Neural progenitor cell (in vitro differentiated cells): Measurements from ENCODE around the gene SELENOO. TPM values are rescaled to one million over a fixed set of nuclear protein-coding genes. Genes with fewer than 3 reads are reported as not detected.

Experiments used
- DNase-seq: peaks from one replicate; pipeline ENCODE4 v3.0.0-alpha.2; 2016; ENCODE audit warnings: low spot score
- H2AFZ ChIP-seq: fragments of 200-600 bp; sonication (generic); replicated peaks from 2 replicates; pipeline ENCODE4 v1.6.1; 2016; ENCODE audit warnings: antibody characterized with exemption
- H3F3A ChIP-seq: fragments of 200-600 bp; sonication (generic); 2 replicates; pipeline ENCODE4 v1.6.1; 2016; ENCODE audit warnings: antibody characterized with exemption, low read depth
- H3K27ac ChIP-seq: fragments of 200-600 bp; sonication (generic); 2 replicates; pipeline ENCODE4 v1.5.1; 2016; ENCODE audit warnings: mild to moderate bottlenecking
- H3K27me3 ChIP-seq: fragments of 200-600 bp; sonication (generic); 2 replicates; pipeline ENCODE4 v1.6.1; 2016; ENCODE audit warnings: mild to moderate bottlenecking, moderate library complexity
- H3K36me3 ChIP-seq: fragments of 200-600 bp; sonication (generic); 2 replicates; pipeline ENCODE4 v1.5.1; 2016
- H3K4me1 ChIP-seq: fragments of 200-600 bp; sonication (generic); 2 replicates; pipeline ENCODE4 v1.6.1; 2016; ENCODE audit warnings: mixed run types
- H3K4me2 ChIP-seq: fragments of 200-600 bp; sonication (generic); 2 replicates; pipeline ENCODE4 v1.6.1; 2016
- H3K4me3 ChIP-seq: fragments of 200-600 bp; sonication (generic); 2 replicates; pipeline ENCODE4 v1.5.1; 2016
- H3K79me2 ChIP-seq: fragments of 200-600 bp; sonication (generic); 2 replicates; pipeline ENCODE4 v1.6.1; 2016; ENCODE audit warnings: low read depth
- H3K9ac ChIP-seq: fragments of 200-600 bp; sonication (generic); 2 replicates; pipeline ENCODE4 v1.6.1; 2016
- H3K9me3 ChIP-seq: fragments of 200-600 bp; sonication (generic); 2 replicates; pipeline ENCODE4 v1.5.1; 2016; ENCODE audit warnings: low read depth
- H4K20me1 ChIP-seq: fragments of 200-600 bp; sonication (generic); 2 replicates; pipeline ENCODE4 v1.6.1; 2016; ENCODE audit warnings: low read depth
- H3K27ac Mint-ChIP-seq: 3 replicates; pipeline ENCODE4 v1.8.0; 2021; ENCODE audit warnings: mixed read lengths
- H3K27me3 Mint-ChIP-seq: 2 replicates; pipeline ENCODE4 v1.8.0; 2022; ENCODE audit warnings: low read depth, mild to moderate bottlenecking, inconsistent platforms, moderate library complexity, mixed read lengths; ENCODE audit not compliant: insufficient read depth
- H3K36me3 Mint-ChIP-seq: 3 replicates; pipeline ENCODE4 v1.8.0; 2021; ENCODE audit warnings: mixed read lengths
- H3K4me1 Mint-ChIP-seq: 3 replicates; pipeline ENCODE4 v1.8.0; 2021; ENCODE audit warnings: mixed read lengths
- H3K4me3 Mint-ChIP-seq: 3 replicates; pipeline ENCODE4 v1.8.0; 2021; ENCODE audit warnings: mild to moderate bottlenecking, moderate library complexity, mixed read lengths
- H3K9me3 Mint-ChIP-seq: 3 replicates; pipeline ENCODE4 v1.8.0; 2020; ENCODE audit warnings: mixed read lengths
- CTCF ChIP-seq: fragments of 200-600 bp; sonication (generic); IDR thresholded peaks from 2 replicates; pipeline ENCODE4 v1.5.1; 2017; ENCODE audit warnings: antibody characterized with exemption, mild to moderate bottlenecking
- EZH2 ChIP-seq: fragments of 200-600 bp; sonication (generic); IDR thresholded peaks from 2 replicates; pipeline ENCODE4 v1.6.1; 2017; ENCODE audit warnings: antibody characterized with exemption, mild to moderate bottlenecking, moderate library complexity
- EZH2phosphoT487 ChIP-seq: fragments of 200-600 bp; sonication (generic); IDR thresholded peaks from 2 replicates; pipeline ENCODE4 v1.6.1; 2017; ENCODE audit warnings: antibody characterized with exemption
- total RNA-seq: library from RNA; depleted of rRNA; stranded (reverse); fragments of >200 nt; gene quantifications from 2 replicates; pipeline ENCODE4 v1.2.3, GENCODE V29; 2015; ENCODE audit warnings: low replicate concordance

Gene SELENOO
- total RNA-seq, 1 donor from 2014 or later: 7.6 TPM

GRCh38 chr22:50178871-50179869 lies 21.6 kb upstream of the SELENOO start:
- H3K4me1 ChIP-seq: peaks cover 6% of the 10 kb centered on the region
- no peaks in the 10 kb centered on the region for H4K20me1 ChIP-seq
- H3K27me3 ChIP-seq: peaks cover 3% of the 10 kb centered on the region
- Mint-ChIP-seq H3K27me3 (peaks cover 3% of the 10 kb centered on the region), H3K36me3 (peaks cover 2% of the 10 kb centered on the region), H3K4me1 (peaks cover 15% of the 10 kb centered on the region), H3K9me3 (no peaks in the 10 kb centered on the region), H3K4me3 (no peak overlapping the region), H3K27ac (peak overlapping the region; percentile 91)
- no peak overlapping the region for H2AFZ ChIP-seq
- H3F3A ChIP-seq: no peaks in the 10 kb centered on the region
- TF ChIP-seq EZH2phosphoT487 (no peak), CTCF (no peak), EZH2 (no peak)
- DNase-seq: no peak
- no peak overlapping the region for H3K4me3 ChIP-seq
- H3K4me2 ChIP-seq: no peak overlapping the region
- no peaks in the 10 kb centered on the region for H3K36me3 ChIP-seq
- no peaks in the 10 kb centered on the region for H3K9me3 ChIP-seq
- H3K79me2 ChIP-seq: no peaks in the 10 kb centered on the region
- H3K27ac ChIP-seq: no peak overlapping the region
- H3K9ac ChIP-seq: no peak overlapping the region

- H3K27ac ChIP-seq: no peak overlapping the region
- peaks cover 4% of the 10 kb centered on the region for H3F3A ChIP-seq
- Mint-ChIP-seq H3K4me3 (no peak overlapping the region), H3K27ac (peak overlapping the region; percentile 91), H3K36me3 (peaks cover 2% of the 10 kb centered on the region), H3K9me3 (no peaks in the 10 kb centered on the region), H3K4me1 (peaks cover 15% of the 10 kb centered on the region), H3K27me3 (peaks cover 3% of the 10 kb centered on the region)
- H3K9ac ChIP-seq: no peak overlapping the region
- DNase-seq: no peak
- no peaks in the 10 kb centered on the region for H4K20me1 ChIP-seq
- no peaks in the 10 kb centered on the region for H3K36me3 ChIP-seq
- H3K9me3 ChIP-seq: no peaks in the 10 kb centered on the region
- H2AFZ ChIP-seq: no peak overlapping the region
- H3K4me3 ChIP-seq: no peak overlapping the region
- H3K4me1 ChIP-seq: peaks cover 11% of the 10 kb centered on the region
- H3K79me2 ChIP-seq: no peaks in the 10 kb centered on the region
- H3K4me2 ChIP-seq: no peak overlapping the region
- no peak for TF ChIP-seq EZH2
- TF ChIP-seq EZH2phosphoT487: no peak
- TF ChIP-seq CTCF: no peak
- H3K27me3 ChIP-seq: peaks cover 12% of the 10 kb centered on the region
Measured at GRCh38 chr22:50179937-50180726, 20.7 kb upstream of the SELENOO start.

GRCh38 chr22:50180727-50181521 lies 19.9 kb upstream of the SELENOO start:
- H4K20me1 ChIP-seq: no peaks in the 10 kb centered on the region
- no peak overlapping the region for H3K9ac ChIP-seq
- H3K27me3 ChIP-seq: peaks cover 16% of the 10 kb centered on the region
- TF ChIP-seq EZH2 (no peak), EZH2phosphoT487 (no peak), CTCF (no peak)
- H3K36me3 ChIP-seq: no peaks in the 10 kb centered on the region
- Mint-ChIP-seq H3K27ac (no peak overlapping the region), H3K9me3 (no peaks in the 10 kb centered on the region), H3K27me3 (peaks cover 3% of the 10 kb centered on the region), H3K36me3 (peaks cover 2% of the 10 kb centered on the region), H3K4me3 (no peak overlapping the region), H3K4me1 (peaks cover 13% of the 10 kb centered on the region)
- DNase-seq: no peak
- H3K79me2 ChIP-seq: no peaks in the 10 kb centered on the region
- H3K9me3 ChIP-seq: no peaks in the 10 kb centered on the region
- no peak overlapping the region for H3K4me2 ChIP-seq
- peaks cover 4% of the 10 kb centered on the region for H3F3A ChIP-seq
- H3K4me3 ChIP-seq: no peak overlapping the region
- H2AFZ ChIP-seq: no peak overlapping the region
- no peak overlapping the region for H3K27ac ChIP-seq
- H3K4me1 ChIP-seq: peaks cover 11% of the 10 kb centered on the region
